HG03103 (cell line): Measurements from ENCODE around the gene RBM19.
"Not testable (repeated sequence)": the region's sequence is repeated elsewhere in the genome, so short reads cannot be mapped to it uniquely, and the experiment has no call there.

Source experiments
- ATAC-seq: cut with Tn5 transposase; IDR thresholded peaks from one replicate; pipeline ENCODE4 v1.9.1; 2021; ENCODE audit warnings: low read depth; ENCODE audit not compliant: unreplicated experiment

RBM19 gene

GRCh38 chr12:113908584-113909100 is 57.5 kb downstream of the RBM19 start:
- no peak for ATAC-seq

GRCh38 chr12:113907446-113908180 is 58.5 kb downstream of the RBM19 start:
- no peak for ATAC-seq

- ATAC-seq = no peak
Measured at GRCh38 chr12:113906411-113907200, 59.5 kb downstream of the RBM19 start.

GRCh38 chr12:113905829-113906228 is 60.3 kb downstream of the RBM19 start:
- ATAC-seq = no peak

- ATAC-seq = no peak
Measured at GRCh38 chr12:113903381-113903863, 62.7 kb downstream of the RBM19 start.

- ATAC-seq = not testable (repeated sequence)
Measured at GRCh38 chr12:113901319-113901718, 64.8 kb downstream of the RBM19 start.

GRCh38 chr12:113900716-113901115 is 65.4 kb downstream of the RBM19 start:
- no peak for ATAC-seq

- no peak for ATAC-seq
Measured at GRCh38 chr12:113899561-113900471, 66.3 kb downstream of the RBM19 start.

GRCh38 chr12:113899042-113899560 is 67.0 kb downstream of the RBM19 start:
- no peak for ATAC-seq

GRCh38 chr12:113898466-113898865 is 67.7 kb downstream of the RBM19 start:
- ATAC-seq = no peak

GRCh38 chr12:113897406-113897805 is 68.7 kb downstream of the RBM19 start:
- no peak for ATAC-seq

- ATAC-seq = no peak
Measured at GRCh38 chr12:113896841-113897240, 69.3 kb downstream of the RBM19 start.

GRCh38 chr12:113896194-113896593 is 69.9 kb downstream of the RBM19 start:
- ATAC-seq = no peak

GRCh38 chr12:113895176-113895575 is 70.9 kb downstream of the RBM19 start:
- no peak for ATAC-seq

- no peak for ATAC-seq
Measured at GRCh38 chr12:113894697-113895096, 71.4 kb downstream of the RBM19 start.

- no peak for ATAC-seq
Measured at GRCh38 chr12:113893221-113893620, 72.9 kb downstream of the RBM19 start.

- ATAC-seq = no peak
Measured at GRCh38 chr12:113892556-113892955, 73.6 kb downstream of the RBM19 start.

GRCh38 chr12:113891739-113892520 is 74.2 kb downstream of the RBM19 start:
- ATAC-seq = no peak

GRCh38 chr12:113891167-113891692 is 74.9 kb downstream of the RBM19 start:
- ATAC-seq = no peak
